Psoas muscle (tissue), 8 donors: ENCODE results near the gene EEFSEC. TPM values are rescaled to one million over a fixed set of nuclear protein-coding genes. Genes with fewer than 3 reads are reported as not detected.

Source experiments
- ATAC-seq, 4 donors: fragments of 200-7000 bp; cut with Tn5 transposase; one replicate each; pipeline ENCODE4 v1.9.1; 2020; ENCODE audit warnings: moderate library complexity in 3 of 4, mild to moderate bottlenecking in 2 of 4
- DNase-seq, 2 donors: peaks; one replicate each; pipeline ENCODE4 v3.0.0-alpha.2; 2020
- H3K27ac ChIP-seq: fragments of 200-600 bp; one replicate; pipeline ENCODE4 v1.8.0; 2022
- H3K27me3 ChIP-seq, 3 donors: fragments of 200-600 bp in 1 of 3; one replicate each; pipeline versions ENCODE4 v1.6.1 to v1.8.0; 2013 to 2022; ENCODE audit warnings: low read length in 2 of 3, mild to moderate bottlenecking in 2 of 3, moderate library complexity in 1 of 3; ENCODE audit not compliant: insufficient read depth in 3 of 3
- H3K36me3 ChIP-seq, 2 donors: fragments of 200-600 bp in 1 of 2; one replicate each; pipeline versions ENCODE4 v1.6.1 to v1.8.0; 2013 to 2022; ENCODE audit warnings: low read depth in 1 of 2, mild to moderate bottlenecking in 1 of 2, moderate library complexity in 1 of 2; ENCODE audit not compliant: insufficient read depth in 1 of 2
- H3K4me1 ChIP-seq: fragments of 200-600 bp; one replicate; pipeline ENCODE4 v1.8.0; 2022
- H3K4me3 ChIP-seq: fragments of 200-600 bp; one replicate; pipeline ENCODE4 v1.8.0; 2022; ENCODE audit warnings: mild to moderate bottlenecking
- H3K9me3 ChIP-seq: fragments of 200-600 bp; one replicate; pipeline ENCODE4 v1.8.0; 2022
- WGBS, 3 donors: extraction: QIAGEN DNeasy Blood & Tissue Kit; methylation state at CpG; one replicate each; pipeline versions ENCODE4 v1.1.6 to v1.1.7; 2013; 5-methylcytosine and 5-hydroxymethylcytosine counted together
- intact Hi-C, 2 donors: fragments of 100-400 bp; cut with DNase I; formaldehyde crosslinking; loops; one replicate each; pipeline versions ENCODE4 v1.11.0 to v1.14.2; 2022
- polyA plus RNA-seq, 3 donors: library from polyadenylated mRNA; stranded (reverse); fragments of 200-250 nt; gene quantifications; one replicate each; pipeline ENCODE4 v1.2.3, GENCODE V29; 2013
- total RNA-seq, 4 donors: library from RNA; stranded (reverse); fragmentation: NEBNext Ultra II Directional in 2 of 4; extraction: Animal tissue kit (Norgen Biotek cat#: 25700) in 2 of 4; gene quantifications; one replicate each; pipeline versions ENCODE4 v1.2.1 to v1.2.4, GENCODE V29; 2021 to 2023
- TF ChIP-seq, protein P1 (sequence below): fragments of 200-600 bp; IDR thresholded peaks from one replicate; pipeline ENCODE4 v1.8.0; 2022; ENCODE audit warnings: antibody characterized with exemption
- donor health status: healthy with polysubstance abuse.
- donor health status: DM: no; HTN: no; CAD: no; lungs with moderate emphysema.
- donor health status: Bipolar disorder and iron deficiency.
- donor health status: healthy.
- donor health status: DM: yes; HTN: yes; CAD: no.
- donor health status: DM: no; HTN: no; CAD: no.
- donor health status: DM: no; HTN: no; CAD: no.
- donor health status: DM: yes; HTN: yes; CAD: no.

EEFSEC gene
- total and polyA plus RNA-seq, 7 donors, result 10.7 to 18.9 (median 14.0) TPM

DNA sequence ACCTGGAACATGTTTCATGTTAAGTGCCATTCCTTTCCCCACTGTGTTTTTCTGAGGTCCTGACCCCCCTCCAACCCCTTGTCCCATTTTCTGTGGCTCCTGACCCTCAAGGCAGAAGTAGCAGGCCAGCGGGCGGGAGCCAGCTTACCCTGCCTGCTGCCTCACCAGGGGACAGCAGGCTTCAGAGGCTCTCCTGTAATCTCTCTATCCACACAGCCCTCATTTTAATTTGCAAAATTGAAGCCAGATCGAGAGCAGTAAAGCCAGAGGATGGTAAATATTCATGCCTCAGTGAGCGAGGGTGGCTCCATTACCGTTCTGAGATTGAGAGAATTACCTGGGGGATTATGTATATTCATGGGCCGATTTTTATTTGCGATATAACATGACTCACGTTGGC, 165.8 kb downstream of the EEFSEC start:
- H3K36me3 ChIP-seq, result peaks cover 0 to 4% of the 10 kb centered on the region in 2 donors
- ATAC-seq, result no peak
- H3K4me1 ChIP-seq, result peaks cover 6% of the 10 kb centered on the region
- no peaks in the 10 kb centered on the region for H3K9me3 ChIP-seq
- 95% methylated on average over 8 of the region's 8 CpGs for WGBS, 3 donors
- H3K27me3 ChIP-seq, result no peaks in the 10 kb centered on the region
- DNase-seq, result no peak
- H3K27ac ChIP-seq, result no peak overlapping the region
- intact Hi-C loops, result no loop called here
- TF ChIP-seq, protein P1, sequence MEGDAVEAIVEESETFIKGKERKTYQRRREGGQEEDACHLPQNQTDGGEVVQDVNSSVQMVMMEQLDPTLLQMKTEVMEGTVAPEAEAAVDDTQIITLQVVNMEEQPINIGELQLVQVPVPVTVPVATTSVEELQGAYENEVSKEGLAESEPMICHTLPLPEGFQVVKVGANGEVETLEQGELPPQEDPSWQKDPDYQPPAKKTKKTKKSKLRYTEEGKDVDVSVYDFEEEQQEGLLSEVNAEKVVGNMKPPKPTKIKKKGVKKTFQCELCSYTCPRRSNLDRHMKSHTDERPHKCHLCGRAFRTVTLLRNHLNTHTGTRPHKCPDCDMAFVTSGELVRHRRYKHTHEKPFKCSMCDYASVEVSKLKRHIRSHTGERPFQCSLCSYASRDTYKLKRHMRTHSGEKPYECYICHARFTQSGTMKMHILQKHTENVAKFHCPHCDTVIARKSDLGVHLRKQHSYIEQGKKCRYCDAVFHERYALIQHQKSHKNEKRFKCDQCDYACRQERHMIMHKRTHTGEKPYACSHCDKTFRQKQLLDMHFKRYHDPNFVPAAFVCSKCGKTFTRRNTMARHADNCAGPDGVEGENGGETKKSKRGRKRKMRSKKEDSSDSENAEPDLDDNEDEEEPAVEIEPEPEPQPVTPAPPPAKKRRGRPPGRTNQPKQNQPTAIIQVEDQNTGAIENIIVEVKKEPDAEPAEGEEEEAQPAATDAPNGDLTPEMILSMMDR, result no peak
- H3K4me3 ChIP-seq, result no peak overlapping the region

DNA sequence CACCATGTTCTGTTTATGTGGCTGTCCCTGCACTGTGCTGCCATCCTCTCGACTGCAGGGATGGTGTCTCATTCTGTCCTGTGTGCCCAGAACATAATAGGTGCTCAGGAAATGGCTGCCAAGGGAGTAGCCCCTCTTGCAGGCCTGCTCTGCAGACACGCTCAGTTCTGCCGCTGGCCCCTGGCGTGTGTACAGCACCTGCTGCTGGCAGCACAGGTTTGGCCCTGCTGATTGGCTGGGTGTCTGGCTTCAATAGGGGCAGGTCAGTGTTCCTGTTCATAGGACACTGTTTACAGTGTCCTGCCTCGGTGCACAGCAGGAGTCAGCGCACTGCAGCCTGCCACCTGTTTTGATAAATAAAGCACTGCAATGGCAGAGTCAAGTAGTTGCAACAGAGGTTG, 166.5 kb downstream of the EEFSEC start:
- ATAC-seq (peak in 3 of 4 donors; percentile 40 to 70 (median 49)), DNase-seq (no peak)
- peaks cover 0 to 4% of the 10 kb centered on the region in 2 donors for H3K36me3 ChIP-seq
- H3K27me3 ChIP-seq, result no peaks in the 10 kb centered on the region
- TF ChIP-seq, protein P1, result no peak
- H3K27ac ChIP-seq, result no peak overlapping the region
- no peaks in the 10 kb centered on the region for H3K9me3 ChIP-seq
- 48 to 67% (median 57%) methylated on average over 6 of the region's 6 CpGs for WGBS, 3 donors
- intact Hi-C loops, result loop anchor here (5.0 to 10.0 kb wide), 3 partner anchors 87 to 225 kb away; no protein-coding TSS in a partner anchor
- no peak overlapping the region for H3K4me3 ChIP-seq
- peaks cover 6% of the 10 kb centered on the region for H3K4me1 ChIP-seq

DNA sequence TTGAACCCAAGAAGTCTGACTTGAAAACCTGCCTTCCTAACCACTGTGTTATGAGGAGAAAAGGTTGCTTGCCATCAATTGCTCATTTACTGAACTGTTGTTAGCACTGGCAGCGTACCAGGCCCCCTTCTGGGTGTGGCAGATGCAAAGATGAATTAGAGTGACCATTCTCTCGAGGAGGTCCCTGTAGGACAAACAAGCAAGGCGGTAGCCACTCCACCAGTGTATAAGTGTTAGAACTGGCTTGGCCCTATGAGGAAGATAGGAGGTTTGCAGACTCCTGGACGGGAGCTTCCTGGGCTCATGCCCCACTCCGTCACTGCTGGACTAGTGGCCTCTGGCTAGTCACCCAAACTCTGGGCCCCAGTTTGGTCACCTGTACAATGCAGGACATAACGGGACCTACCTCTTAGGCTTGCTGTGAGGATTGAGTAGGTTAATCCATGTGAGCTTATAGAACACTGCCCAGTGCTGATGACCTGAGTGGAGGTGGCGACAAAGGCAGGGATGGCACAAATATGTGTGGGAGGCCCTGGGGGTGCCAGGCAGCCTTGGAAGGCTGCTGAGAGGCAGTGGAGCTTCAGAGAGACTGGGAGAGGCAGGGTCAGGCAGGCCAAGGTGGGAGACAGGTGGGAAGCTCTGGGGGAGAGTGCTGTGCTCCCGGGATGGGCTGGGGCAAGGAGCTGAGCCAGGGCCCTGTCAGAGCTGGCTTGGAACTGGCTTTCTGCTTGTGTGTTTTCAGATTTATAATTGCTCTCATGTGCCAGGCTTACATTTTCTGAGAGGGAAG, 167.5 kb downstream of the EEFSEC start:
- 88 to 92% (median 91%) methylated on average over 8 of the region's 8 CpGs for WGBS, 3 donors
- no peak overlapping the region for H3K4me3 ChIP-seq

DNA sequence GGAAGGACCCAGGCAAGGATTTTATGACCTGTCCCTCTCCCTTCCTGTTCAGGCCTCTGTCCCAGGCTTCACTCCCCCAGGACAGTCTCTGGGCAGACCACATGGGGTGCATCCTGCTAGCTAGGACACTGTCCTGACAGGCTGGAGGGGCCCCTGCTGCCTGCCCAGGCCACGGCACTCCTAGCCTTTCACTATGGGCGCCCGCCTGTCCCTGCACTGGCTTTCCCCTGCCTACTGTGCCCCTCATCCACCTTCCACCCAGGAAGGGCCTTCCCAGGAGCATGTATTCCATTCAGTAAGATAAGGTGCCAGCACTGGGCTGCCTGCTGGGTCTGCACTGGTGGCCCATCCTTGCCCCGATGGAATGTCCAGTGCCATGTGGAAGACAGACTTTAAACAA, 168.1 kb downstream of the EEFSEC start:
- Histone ChIP-seq H3K4me1 (peaks cover 6% of the 10 kb centered on the region), H3K27me3 (no peaks in the 10 kb centered on the region), H3K4me3 (no peak overlapping the region), H3K27ac (no peak overlapping the region), H3K36me3 (peaks cover 0 to 4% of the 10 kb centered on the region in 2 donors), H3K9me3 (no peaks in the 10 kb centered on the region)
- TF ChIP-seq, protein P1, result no peak
- intact Hi-C loops, result loop anchor here (5.0 to 10.0 kb wide), 3 partner anchors 89 to 227 kb away; no protein-coding TSS in a partner anchor
- no peak for DNase-seq
- 98 to 100% (median 99%) methylated on average over 4 of the region's 4 CpGs for WGBS, 3 donors
- no peak for ATAC-seq

More for the DNA sequence above, 167.5 kb downstream of the EEFSEC start:
- ATAC-seq (no peak), DNase-seq (no peak)
- Histone ChIP-seq H3K27me3 (no peaks in the 10 kb centered on the region), H3K27ac (no peak overlapping the region), H3K4me1 (peaks cover 6% of the 10 kb centered on the region), H3K9me3 (no peaks in the 10 kb centered on the region), H3K36me3 (peaks cover 0 to 4% of the 10 kb centered on the region in 2 donors)
- TF ChIP-seq, protein P1, result no peak
- intact Hi-C loops, result loop anchor here (5.0 to 10.0 kb wide), 3 partner anchors 88 to 226 kb away; no protein-coding TSS in a partner anchor
